SK-N-MC (cell line): ENCODE data around the gene MAZ.

ENCODE experiments used
- DNase-seq: peaks from one replicate; pipeline ENCODE4 v3.0.0-alpha.2; 2011; ENCODE audit warnings: low read depth, low spot score
- H3K27ac ChIP-seq: fragments of 200-600 bp; sonication (generic); 2 replicates; pipeline ENCODE4 v1.5.1; 2016; ENCODE audit warnings: mixed run types
- H3K36me3 ChIP-seq: fragments of 200-600 bp; sonication (generic); 2 replicates; pipeline ENCODE4 v1.6.1; 2017; ENCODE audit warnings: antibody characterized with exemption, low read length, mixed read lengths; ENCODE audit not compliant: insufficient read depth
- H3K4me3 ChIP-seq: fragments of 200-600 bp; sonication (generic); 2 replicates; pipeline ENCODE4 v1.5.1; 2016
- H3K9ac ChIP-seq: fragments of 200-600 bp; sonication (generic); 2 replicates; pipeline ENCODE4 v1.8.0; 2017; ENCODE audit warnings: mixed run types, mixed read lengths; ENCODE audit not compliant: insufficient read length
- H3K9me3 ChIP-seq: fragments of 200-600 bp; sonication (generic); 2 replicates; pipeline ENCODE4 v1.6.1; 2017; ENCODE audit warnings: low read depth, mild to moderate bottlenecking, antibody characterized with exemption, low read length, moderate library complexity, mixed read lengths
- EZH2 ChIP-seq: fragments of 200-600 bp; sonication (generic); IDR thresholded peaks from one replicate; pipeline ENCODE4 v1.6.1; 2017; ENCODE audit warnings: antibody characterized with exemption
- FOXP2 ChIP-seq: optimal IDR thresholded peaks from 2 replicates; pipeline ENCODE3; 2011; ENCODE audit warnings: mild to moderate bottlenecking, moderate library complexity; ENCODE audit not compliant: insufficient read depth; ENCODE audit errors: extremely low read length, control extremely low read depth
- POLR2AphosphoS5 ChIP-seq: IDR thresholded peaks from 2 replicates; pipeline ENCODE4 v1.6.1; 2012; ENCODE audit warnings: mild to moderate bottlenecking, low read depth, low read length, borderline replicate concordance

Gene MAZ

GRCh38 chr16:29839822-29840221, 33.5 kb downstream of the MAZ start:
- Histone ChIP-seq H3K36me3 (no peaks in the 10 kb centered on the region), H3K9ac (no peak overlapping the region), H3K4me3 (no peak overlapping the region), H3K9me3 (no peaks in the 10 kb centered on the region), H3K27ac (no peak overlapping the region)
- no peak for DNase-seq
- TF ChIP-seq FOXP2: no peak
- no peak for TF ChIP-seq EZH2
- no peak for TF ChIP-seq POLR2AphosphoS5

GRCh38 chr16:29840240-29840639, 33.9 kb downstream of the MAZ start:
- Histone ChIP-seq H3K9me3 (no peaks in the 10 kb centered on the region), H3K4me3 (no peak overlapping the region), H3K36me3 (no peaks in the 10 kb centered on the region), H3K27ac (no peak overlapping the region), H3K9ac (no peak overlapping the region)
- no peak for DNase-seq
- TF ChIP-seq FOXP2: no peak
- TF ChIP-seq EZH2: no peak
- no peak for TF ChIP-seq POLR2AphosphoS5

- Histone ChIP-seq H3K36me3 (no peaks in the 10 kb centered on the region), H3K9ac (no peak overlapping the region), H3K27ac (no peak overlapping the region), H3K4me3 (no peak overlapping the region), H3K9me3 (no peaks in the 10 kb centered on the region)
- no peak for DNase-seq
- TF ChIP-seq POLR2AphosphoS5 (no peak), FOXP2 (no peak), EZH2 (no peak)
Observed at GRCh38 chr16:29841631-29842030, 35.3 kb downstream of the MAZ start.

- Histone ChIP-seq H3K4me3 (no peak overlapping the region), H3K9ac (no peak overlapping the region), H3K36me3 (no peaks in the 10 kb centered on the region), H3K9me3 (no peaks in the 10 kb centered on the region), H3K27ac (no peak overlapping the region)
- DNase-seq: no peak
- TF ChIP-seq FOXP2: no peak
- no peak for TF ChIP-seq POLR2AphosphoS5
- TF ChIP-seq EZH2: no peak
Observed at GRCh38 chr16:29842732-29843346, 36.5 kb downstream of the MAZ start.

GRCh38 chr16:29843931-29844330, 37.6 kb downstream of the MAZ start:
- Histone ChIP-seq H3K9ac (no peak overlapping the region), H3K9me3 (no peaks in the 10 kb centered on the region), H3K27ac (no peak overlapping the region), H3K4me3 (no peak overlapping the region), H3K36me3 (no peaks in the 10 kb centered on the region)
- TF ChIP-seq POLR2AphosphoS5: no peak
- no peak for TF ChIP-seq EZH2
- TF ChIP-seq FOXP2: no peak
- DNase-seq: no peak

GRCh38 chr16:29844575-29845331, 38.4 kb downstream of the MAZ start:
- Histone ChIP-seq H3K27ac (no peak overlapping the region), H3K36me3 (no peaks in the 10 kb centered on the region), H3K4me3 (no peak overlapping the region), H3K9me3 (no peaks in the 10 kb centered on the region), H3K9ac (no peak overlapping the region)
- no peak for TF ChIP-seq FOXP2
- TF ChIP-seq POLR2AphosphoS5: no peak
- TF ChIP-seq EZH2: no peak
- no peak for DNase-seq

GRCh38 chr16:29845656-29846055, 39.3 kb downstream of the MAZ start:
- DNase-seq: no peak
- no peak overlapping the region for H3K4me3 ChIP-seq
- no peaks in the 10 kb centered on the region for H3K9me3 ChIP-seq
- no peak overlapping the region for H3K9ac ChIP-seq
- H3K27ac ChIP-seq: no peak overlapping the region
- no peak for TF ChIP-seq EZH2
- no peak for TF ChIP-seq FOXP2
- TF ChIP-seq POLR2AphosphoS5: no peak
- no peaks in the 10 kb centered on the region for H3K36me3 ChIP-seq

- no peak for DNase-seq
- no peak overlapping the region for H3K4me3 ChIP-seq
- TF ChIP-seq EZH2: no peak
- TF ChIP-seq POLR2AphosphoS5: no peak
- TF ChIP-seq FOXP2: no peak
- H3K27ac ChIP-seq: no peak overlapping the region
- no peaks in the 10 kb centered on the region for H3K9me3 ChIP-seq
- H3K36me3 ChIP-seq: no peaks in the 10 kb centered on the region
- no peak overlapping the region for H3K9ac ChIP-seq
Observed at GRCh38 chr16:29848420-29849297, 42.3 kb downstream of the MAZ start.
